ENCODE data around the gene IFNB1.

- TF ChIP-seq, protein P1, sequence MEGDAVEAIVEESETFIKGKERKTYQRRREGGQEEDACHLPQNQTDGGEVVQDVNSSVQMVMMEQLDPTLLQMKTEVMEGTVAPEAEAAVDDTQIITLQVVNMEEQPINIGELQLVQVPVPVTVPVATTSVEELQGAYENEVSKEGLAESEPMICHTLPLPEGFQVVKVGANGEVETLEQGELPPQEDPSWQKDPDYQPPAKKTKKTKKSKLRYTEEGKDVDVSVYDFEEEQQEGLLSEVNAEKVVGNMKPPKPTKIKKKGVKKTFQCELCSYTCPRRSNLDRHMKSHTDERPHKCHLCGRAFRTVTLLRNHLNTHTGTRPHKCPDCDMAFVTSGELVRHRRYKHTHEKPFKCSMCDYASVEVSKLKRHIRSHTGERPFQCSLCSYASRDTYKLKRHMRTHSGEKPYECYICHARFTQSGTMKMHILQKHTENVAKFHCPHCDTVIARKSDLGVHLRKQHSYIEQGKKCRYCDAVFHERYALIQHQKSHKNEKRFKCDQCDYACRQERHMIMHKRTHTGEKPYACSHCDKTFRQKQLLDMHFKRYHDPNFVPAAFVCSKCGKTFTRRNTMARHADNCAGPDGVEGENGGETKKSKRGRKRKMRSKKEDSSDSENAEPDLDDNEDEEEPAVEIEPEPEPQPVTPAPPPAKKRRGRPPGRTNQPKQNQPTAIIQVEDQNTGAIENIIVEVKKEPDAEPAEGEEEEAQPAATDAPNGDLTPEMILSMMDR (IDR thresholded peaks at IDR 0.05) = no peak
- TF ChIP-seq EZH2 (IDR thresholded peaks at IDR 0.05; ENCODE audit: borderline replicate concordance, insufficient read depth, low read depth, low read length, poor library complexity, severe bottlenecking) = no peak
Observed at GRCh38 chr9:21121079-21121478, 43.3 kb upstream of the IFNB1 start.
